ENCODE results near the gene PLCB1.
A peak's percentile ranks its signal among the peaks of the same experiment; 100 is the strongest.

PLCB1 gene

GRCh38 chr20:8811801-8812594 is 679.9 kb downstream of the PLCB1 start:
- TF ChIP-seq, protein P1, sequence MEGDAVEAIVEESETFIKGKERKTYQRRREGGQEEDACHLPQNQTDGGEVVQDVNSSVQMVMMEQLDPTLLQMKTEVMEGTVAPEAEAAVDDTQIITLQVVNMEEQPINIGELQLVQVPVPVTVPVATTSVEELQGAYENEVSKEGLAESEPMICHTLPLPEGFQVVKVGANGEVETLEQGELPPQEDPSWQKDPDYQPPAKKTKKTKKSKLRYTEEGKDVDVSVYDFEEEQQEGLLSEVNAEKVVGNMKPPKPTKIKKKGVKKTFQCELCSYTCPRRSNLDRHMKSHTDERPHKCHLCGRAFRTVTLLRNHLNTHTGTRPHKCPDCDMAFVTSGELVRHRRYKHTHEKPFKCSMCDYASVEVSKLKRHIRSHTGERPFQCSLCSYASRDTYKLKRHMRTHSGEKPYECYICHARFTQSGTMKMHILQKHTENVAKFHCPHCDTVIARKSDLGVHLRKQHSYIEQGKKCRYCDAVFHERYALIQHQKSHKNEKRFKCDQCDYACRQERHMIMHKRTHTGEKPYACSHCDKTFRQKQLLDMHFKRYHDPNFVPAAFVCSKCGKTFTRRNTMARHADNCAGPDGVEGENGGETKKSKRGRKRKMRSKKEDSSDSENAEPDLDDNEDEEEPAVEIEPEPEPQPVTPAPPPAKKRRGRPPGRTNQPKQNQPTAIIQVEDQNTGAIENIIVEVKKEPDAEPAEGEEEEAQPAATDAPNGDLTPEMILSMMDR (IDR thresholded peaks at IDR 0.05), result no peak

GRCh38 chr20:8812817-8813216 is 680.8 kb downstream of the PLCB1 start:
- TF ChIP-seq, protein P1 (IDR thresholded peaks at IDR 0.05), result no peak

DNA sequence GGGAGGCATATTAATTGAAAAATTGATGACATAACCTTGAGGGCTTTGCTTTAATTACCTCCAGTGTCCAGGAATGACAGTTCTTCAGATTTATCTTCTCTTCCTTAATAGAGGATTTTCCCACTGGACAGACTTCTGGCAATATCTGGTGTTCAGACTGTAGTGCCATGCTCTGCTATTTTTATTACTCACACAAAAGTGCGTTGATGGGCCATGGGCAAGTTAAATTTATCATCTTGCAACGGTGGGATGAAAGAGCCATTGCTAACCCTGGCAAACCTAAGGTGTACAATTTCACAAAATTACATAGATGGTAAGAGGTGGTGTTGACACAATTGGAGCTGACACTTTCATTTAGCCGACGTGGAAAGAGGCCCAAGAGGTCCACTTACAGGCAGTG is 683.1 kb downstream of the PLCB1 start:
- TF ChIP-seq, protein P1 (IDR thresholded peaks at IDR 0.05), result no peak

GRCh38 chr20:8829256-8829655 is 697.2 kb downstream of the PLCB1 start:
- TF ChIP-seq, protein P1 (IDR thresholded peaks at IDR 0.05), result peak; percentile 41

- TF ChIP-seq, protein P1 (IDR thresholded peaks at IDR 0.05), result no peak
Measured at GRCh38 chr20:8834851-8835250, 702.8 kb downstream of the PLCB1 start.

DNA sequence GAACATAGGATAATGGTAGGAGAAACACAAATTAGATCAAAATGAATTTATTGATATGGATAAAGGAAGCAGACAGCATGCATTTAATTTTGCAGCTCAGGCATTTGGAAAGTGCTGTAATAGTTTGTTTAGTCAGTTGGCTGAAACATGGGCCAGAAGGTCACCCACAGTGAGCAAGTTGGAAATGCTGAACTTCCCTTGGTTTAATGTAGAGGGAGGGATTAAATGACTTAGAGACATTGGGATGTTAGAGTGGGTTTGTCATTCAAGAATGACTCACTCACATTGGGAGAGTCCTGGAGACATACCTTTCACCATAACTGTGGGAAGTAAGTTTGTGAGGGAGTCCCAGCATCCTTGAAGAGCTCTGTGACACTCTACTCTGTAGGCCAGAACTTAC is 705.3 kb downstream of the PLCB1 start:
- TF ChIP-seq, protein P1 (IDR thresholded peaks at IDR 0.05), result no peak

GRCh38 chr20:8842525-8842924 is 710.5 kb downstream of the PLCB1 start:
- TF ChIP-seq, protein P1 (IDR thresholded peaks at IDR 0.05), result no peak

Data from LNCAP (cell line).